ENCODE measurements around the gene SCNN1A.

Gene SCNN1A

GRCh38 chr12:6343518-6343917, 31.8 kb downstream of the SCNN1A start:
- POLR2A ChIA-PET, result interaction anchor here (0.7 kb wide), 1 partner anchor 127 kb away, joined by 4 read pairs; the partner anchor contains the start of gene VAMP1
- CTCF ChIA-PET, result interaction anchor here (1.2 to 1.6 kb wide), 4 partner anchors 13 to 122 kb away, joined by 3 to 9 read pairs (median 4); no protein-coding TSS in a partner anchor
- TF ChIP-seq, protein P1, sequence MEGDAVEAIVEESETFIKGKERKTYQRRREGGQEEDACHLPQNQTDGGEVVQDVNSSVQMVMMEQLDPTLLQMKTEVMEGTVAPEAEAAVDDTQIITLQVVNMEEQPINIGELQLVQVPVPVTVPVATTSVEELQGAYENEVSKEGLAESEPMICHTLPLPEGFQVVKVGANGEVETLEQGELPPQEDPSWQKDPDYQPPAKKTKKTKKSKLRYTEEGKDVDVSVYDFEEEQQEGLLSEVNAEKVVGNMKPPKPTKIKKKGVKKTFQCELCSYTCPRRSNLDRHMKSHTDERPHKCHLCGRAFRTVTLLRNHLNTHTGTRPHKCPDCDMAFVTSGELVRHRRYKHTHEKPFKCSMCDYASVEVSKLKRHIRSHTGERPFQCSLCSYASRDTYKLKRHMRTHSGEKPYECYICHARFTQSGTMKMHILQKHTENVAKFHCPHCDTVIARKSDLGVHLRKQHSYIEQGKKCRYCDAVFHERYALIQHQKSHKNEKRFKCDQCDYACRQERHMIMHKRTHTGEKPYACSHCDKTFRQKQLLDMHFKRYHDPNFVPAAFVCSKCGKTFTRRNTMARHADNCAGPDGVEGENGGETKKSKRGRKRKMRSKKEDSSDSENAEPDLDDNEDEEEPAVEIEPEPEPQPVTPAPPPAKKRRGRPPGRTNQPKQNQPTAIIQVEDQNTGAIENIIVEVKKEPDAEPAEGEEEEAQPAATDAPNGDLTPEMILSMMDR (IDR thresholded peaks at IDR 0.05; ENCODE audit: control extremely low read depth, extremely low read depth, low read depth, missing control alignments), result no peak
- DNase-seq (ENCODE audit: extremely low spot score), result no peak

DNA sequence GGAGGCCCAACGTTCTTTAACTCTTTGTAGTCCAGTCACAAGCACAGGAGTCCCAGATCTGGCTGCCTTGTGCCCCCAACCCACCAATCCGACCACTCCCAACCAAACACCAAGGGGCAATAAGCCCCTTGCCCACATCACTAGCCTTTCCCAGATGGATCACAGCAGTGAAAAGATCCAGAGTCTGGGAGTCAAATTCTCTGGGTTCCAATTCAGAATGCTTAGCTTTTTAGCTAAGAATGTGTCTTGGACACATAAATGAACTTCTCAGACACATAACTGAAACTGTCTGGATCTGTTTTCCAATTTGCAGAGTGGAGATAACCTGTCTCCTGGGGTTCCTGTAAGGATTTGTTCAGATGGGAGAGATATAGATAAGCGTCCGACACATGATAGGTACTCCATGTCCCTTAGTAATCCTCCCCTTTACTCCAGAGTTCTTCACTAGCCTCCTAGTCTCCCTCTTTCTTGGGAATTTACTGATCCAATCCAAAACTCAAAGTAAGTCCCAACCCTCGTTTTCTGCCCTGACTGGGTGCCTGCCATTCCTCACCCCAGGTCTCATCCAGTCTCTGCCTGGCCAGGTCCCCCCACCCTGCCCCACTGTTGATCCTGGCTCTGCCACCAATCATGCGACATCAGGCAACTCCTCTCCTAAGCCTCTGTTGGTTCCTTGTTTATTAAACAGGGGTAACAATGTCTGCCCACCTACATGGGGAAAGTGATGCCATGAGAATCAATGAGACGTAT, 33.0 kb downstream of the SCNN1A start:
- CTCF ChIA-PET, result interaction anchor here (0.7 to 1.1 kb wide), 3 partner anchors 10 to 147 kb away, joined by 3 to 4 read pairs (median 3); no protein-coding TSS in a partner anchor
- no peak for DNase-seq (ENCODE audit: extremely low spot score)
- POLR2A ChIA-PET, result no interaction called here
- TF ChIP-seq, protein P1 (IDR thresholded peaks at IDR 0.05; ENCODE audit: control extremely low read depth, extremely low read depth, low read depth, missing control alignments), result no peak

DNA sequence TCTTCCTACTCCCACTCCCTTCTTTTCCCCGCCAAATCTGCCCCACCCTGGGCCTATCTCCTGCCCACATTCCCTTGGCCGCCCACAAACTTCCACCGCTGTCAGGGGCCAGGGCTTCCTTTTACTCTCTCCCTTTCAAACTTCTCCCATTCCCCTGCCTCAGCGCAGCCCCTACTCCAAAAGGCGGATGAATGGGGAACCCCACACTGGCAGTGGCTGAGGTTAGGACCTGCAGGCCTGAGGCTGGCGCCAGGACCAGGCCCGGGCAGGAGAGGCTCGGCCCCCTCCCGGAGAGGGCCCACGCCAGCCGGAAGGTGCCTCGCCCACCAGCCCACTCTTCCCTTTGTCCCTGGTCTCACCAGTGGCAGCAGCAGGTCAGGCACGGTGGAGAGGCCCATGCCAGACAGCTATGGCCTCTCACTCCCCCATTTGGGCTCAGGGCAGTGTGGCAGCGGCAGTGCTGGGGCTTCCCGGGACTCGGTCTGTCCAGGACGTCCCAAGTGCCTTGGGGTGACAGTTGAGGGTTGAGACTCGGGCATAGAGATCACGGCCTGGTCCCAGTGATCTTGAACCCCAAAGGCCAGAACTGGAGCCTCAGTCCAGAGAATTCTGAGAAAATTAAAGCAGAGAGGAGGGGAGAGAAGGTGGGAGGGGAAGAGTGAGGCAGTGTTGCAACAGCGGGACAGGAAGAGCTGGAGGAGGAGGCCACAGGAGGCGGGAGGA, 33.8 kb downstream of the SCNN1A start, which contains the start of gene TNFRSF1A:
Gene TNFRSF1A (minus strand): TSS at position 660 of the 723 bp plus-strand sequence. CDS start 262 bp downstream, at position 398.
- CTCF ChIA-PET, result interaction anchor here (0.7 to 1.1 kb wide), 3 partner anchors 9 to 146 kb away, joined by 3 to 4 read pairs (median 3); no protein-coding TSS in a partner anchor
- POLR2A ChIA-PET, result no interaction called here
- TF ChIP-seq, protein P1 (IDR thresholded peaks at IDR 0.05; ENCODE audit: control extremely low read depth, extremely low read depth, low read depth, missing control alignments), result no peak
- DNase-seq (ENCODE audit: extremely low spot score), result peak; percentile 64

DNA sequence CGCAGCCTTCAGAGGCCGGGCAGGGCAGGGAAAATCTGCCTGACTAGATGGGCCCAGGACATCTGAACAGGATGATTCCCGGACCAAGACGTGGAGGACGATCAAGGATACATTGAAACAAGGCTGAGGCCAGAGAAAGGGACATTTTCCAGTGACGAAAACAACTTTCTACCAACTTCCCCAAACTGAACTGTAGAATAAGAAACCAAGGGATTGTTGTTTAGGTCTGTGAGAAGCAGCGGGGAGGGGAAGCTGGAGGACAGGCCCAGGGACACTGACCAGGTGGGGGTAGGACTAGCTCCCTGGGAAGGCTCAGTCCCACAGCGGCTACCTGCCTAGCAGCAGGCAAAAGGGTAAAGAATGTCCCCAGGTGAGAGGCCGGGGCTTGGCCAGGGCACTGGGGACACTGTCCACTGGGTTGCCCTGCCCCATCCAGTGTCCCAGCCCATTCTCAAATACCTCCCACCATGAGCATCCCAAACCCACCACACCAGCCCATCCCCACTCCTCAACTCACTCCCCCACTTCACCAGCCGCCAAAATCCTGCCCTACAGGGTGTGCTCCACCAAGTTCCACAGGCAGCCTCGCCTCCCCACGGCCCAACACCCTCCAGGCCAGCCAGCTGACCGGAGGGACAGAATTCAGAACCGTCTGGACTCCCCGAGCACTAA, 34.5 kb downstream of the SCNN1A start:
- CTCF ChIA-PET, result interaction anchor here (1.1 to 1.8 kb wide), 3 partner anchors 8 to 146 kb away, joined by 4 to 5 read pairs (median 4); no protein-coding TSS in a partner anchor
- POLR2A ChIA-PET, result no interaction called here
- no peak for DNase-seq (ENCODE audit: extremely low spot score)
- TF ChIP-seq, protein P1 (IDR thresholded peaks at IDR 0.05; ENCODE audit: control extremely low read depth, extremely low read depth, low read depth, missing control alignments), result no peak

DNA sequence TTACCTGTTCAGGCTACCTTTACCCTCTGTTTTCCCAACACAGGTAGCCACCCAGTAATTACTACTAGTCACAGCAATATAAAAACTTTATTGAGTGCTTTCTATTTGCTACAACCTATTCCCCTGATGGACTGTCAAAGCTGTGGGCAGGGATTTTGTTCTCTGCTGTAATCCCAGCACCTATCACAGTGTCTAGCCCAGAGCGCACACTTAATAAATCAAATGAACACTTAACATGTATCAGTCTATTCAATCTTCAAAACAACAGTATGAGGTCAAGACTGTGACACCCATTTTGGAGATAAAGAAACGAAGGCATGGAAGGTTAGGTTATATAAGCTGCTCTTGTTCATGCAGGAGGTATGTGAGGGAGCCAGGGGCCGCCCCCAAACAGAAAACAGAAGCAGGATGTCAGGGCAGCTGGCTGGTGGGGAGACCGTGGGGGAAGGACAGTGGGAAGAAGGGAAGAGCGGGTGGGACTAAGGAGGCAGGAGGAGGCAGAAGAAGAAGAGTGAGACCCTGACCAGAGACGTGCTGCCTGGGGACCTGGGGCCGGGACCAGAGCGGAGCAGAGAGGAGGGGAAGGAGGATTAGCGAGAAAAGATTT, 35.2 kb downstream of the SCNN1A start:
- ChIA-PET POLR2A (no interaction called here), CTCF (interaction anchor here (1.1 to 1.8 kb wide), 7 partner anchors 8 to 145 kb away, joined by 3 to 7 read pairs (median 4); no protein-coding TSS in a partner anchor)
- TF ChIP-seq, protein P1 (IDR thresholded peaks at IDR 0.05; ENCODE audit: control extremely low read depth, extremely low read depth, low read depth, missing control alignments), result no peak
- DNase-seq (ENCODE audit: extremely low spot score), result no peak

Data from GM10248 (cell line).